Neural cell (in vitro differentiated cells): ENCODE measurements around the gene JAZF1.

Experiments used
- EP300 ChIP-seq: fragments of 450-650 bp; conservative IDR thresholded peaks from 2 replicates; pipeline ENCODE4 v1.6.1; 2014; ENCODE audit warnings: antibody characterized with exemption, mild to moderate bottlenecking, moderate library complexity; ENCODE audit not compliant: poor library complexity, severe bottlenecking
- EZH2 ChIP-seq: fragments of 200-600, 300-800 bp; shearing (Covaris generic), sonication (generic); IDR thresholded peaks from 2 replicates; pipeline ENCODE4 v1.6.1; 2014; ENCODE audit warnings: antibody characterized with exemption, low read length, borderline replicate concordance, mild to moderate bottlenecking; ENCODE audit not compliant: insufficient read depth, poor library complexity, severe bottlenecking
- MXI1 ChIP-seq: fragments of 450-650 bp; conservative IDR thresholded peaks from 2 replicates; pipeline ENCODE4 v1.6.1; 2014; ENCODE audit warnings: antibody characterized with exemption, mild to moderate bottlenecking; ENCODE audit not compliant: poor library complexity, severe bottlenecking
- POLR2AphosphoS5 ChIP-seq: IDR thresholded peaks from 2 replicates; pipeline ENCODE4 v1.6.1; 2012
- RAD21 ChIP-seq: fragments of 450-650 bp; conservative IDR thresholded peaks from 2 replicates; pipeline ENCODE4 v1.6.1; 2014; ENCODE audit warnings: antibody characterized with exemption, mild to moderate bottlenecking, moderate library complexity
- TAF1 ChIP-seq: IDR thresholded peaks from 2 replicates; pipeline ENCODE4 v1.6.1; 2012; ENCODE audit warnings: low read depth
- TF ChIP-seq, protein P1 (sequence below): fragments of 450-650 bp; IDR thresholded peaks from 2 replicates; pipeline ENCODE4 v1.5.1; 2014; ENCODE audit warnings: antibody characterized with exemption, mild to moderate bottlenecking, moderate library complexity; ENCODE audit not compliant: poor library complexity, severe bottlenecking
- TF ChIP-seq, protein P2 (sequence below): IDR thresholded peaks from 2 replicates; pipeline ENCODE4 v1.6.1; 2012; ENCODE audit warnings: borderline replicate concordance

GRCh38 chr7:28112883-28113540, 67.6 kb downstream of the JAZF1 start:
- TF ChIP-seq POLR2AphosphoS5 (no peak), EP300 (no peak), EZH2 (no peak), MXI1 (no peak), TAF1 (no peak), RAD21 (no peak)
- TF ChIP-seq, protein P1, sequence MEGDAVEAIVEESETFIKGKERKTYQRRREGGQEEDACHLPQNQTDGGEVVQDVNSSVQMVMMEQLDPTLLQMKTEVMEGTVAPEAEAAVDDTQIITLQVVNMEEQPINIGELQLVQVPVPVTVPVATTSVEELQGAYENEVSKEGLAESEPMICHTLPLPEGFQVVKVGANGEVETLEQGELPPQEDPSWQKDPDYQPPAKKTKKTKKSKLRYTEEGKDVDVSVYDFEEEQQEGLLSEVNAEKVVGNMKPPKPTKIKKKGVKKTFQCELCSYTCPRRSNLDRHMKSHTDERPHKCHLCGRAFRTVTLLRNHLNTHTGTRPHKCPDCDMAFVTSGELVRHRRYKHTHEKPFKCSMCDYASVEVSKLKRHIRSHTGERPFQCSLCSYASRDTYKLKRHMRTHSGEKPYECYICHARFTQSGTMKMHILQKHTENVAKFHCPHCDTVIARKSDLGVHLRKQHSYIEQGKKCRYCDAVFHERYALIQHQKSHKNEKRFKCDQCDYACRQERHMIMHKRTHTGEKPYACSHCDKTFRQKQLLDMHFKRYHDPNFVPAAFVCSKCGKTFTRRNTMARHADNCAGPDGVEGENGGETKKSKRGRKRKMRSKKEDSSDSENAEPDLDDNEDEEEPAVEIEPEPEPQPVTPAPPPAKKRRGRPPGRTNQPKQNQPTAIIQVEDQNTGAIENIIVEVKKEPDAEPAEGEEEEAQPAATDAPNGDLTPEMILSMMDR, result no peak
- TF ChIP-seq, protein P2, sequence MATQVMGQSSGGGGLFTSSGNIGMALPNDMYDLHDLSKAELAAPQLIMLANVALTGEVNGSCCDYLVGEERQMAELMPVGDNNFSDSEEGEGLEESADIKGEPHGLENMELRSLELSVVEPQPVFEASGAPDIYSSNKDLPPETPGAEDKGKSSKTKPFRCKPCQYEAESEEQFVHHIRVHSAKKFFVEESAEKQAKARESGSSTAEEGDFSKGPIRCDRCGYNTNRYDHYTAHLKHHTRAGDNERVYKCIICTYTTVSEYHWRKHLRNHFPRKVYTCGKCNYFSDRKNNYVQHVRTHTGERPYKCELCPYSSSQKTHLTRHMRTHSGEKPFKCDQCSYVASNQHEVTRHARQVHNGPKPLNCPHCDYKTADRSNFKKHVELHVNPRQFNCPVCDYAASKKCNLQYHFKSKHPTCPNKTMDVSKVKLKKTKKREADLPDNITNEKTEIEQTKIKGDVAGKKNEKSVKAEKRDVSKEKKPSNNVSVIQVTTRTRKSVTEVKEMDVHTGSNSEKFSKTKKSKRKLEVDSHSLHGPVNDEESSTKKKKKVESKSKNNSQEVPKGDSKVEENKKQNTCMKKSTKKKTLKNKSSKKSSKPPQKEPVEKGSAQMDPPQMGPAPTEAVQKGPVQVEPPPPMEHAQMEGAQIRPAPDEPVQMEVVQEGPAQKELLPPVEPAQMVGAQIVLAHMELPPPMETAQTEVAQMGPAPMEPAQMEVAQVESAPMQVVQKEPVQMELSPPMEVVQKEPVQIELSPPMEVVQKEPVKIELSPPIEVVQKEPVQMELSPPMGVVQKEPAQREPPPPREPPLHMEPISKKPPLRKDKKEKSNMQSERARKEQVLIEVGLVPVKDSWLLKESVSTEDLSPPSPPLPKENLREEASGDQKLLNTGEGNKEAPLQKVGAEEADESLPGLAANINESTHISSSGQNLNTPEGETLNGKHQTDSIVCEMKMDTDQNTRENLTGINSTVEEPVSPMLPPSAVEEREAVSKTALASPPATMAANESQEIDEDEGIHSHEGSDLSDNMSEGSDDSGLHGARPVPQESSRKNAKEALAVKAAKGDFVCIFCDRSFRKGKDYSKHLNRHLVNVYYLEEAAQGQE, result no peak
